ENCODE measurements around the gene NUAK2.
"Not testable (repeated sequence)": the region's sequence is repeated elsewhere in the genome, so short reads cannot be mapped to it uniquely, and the experiment has no call there.

The NUAK2 gene

GRCh38 chr1:205294175-205294917 lies 27.2 kb downstream of the NUAK2 start:
- DNase-seq = peak; percentile 22

- no peak for DNase-seq
Observed at GRCh38 chr1:205293350-205294074, 28.0 kb downstream of the NUAK2 start.

GRCh38 chr1:205291596-205291995 lies 29.9 kb downstream of the NUAK2 start:
- DNase-seq = no peak

GRCh38 chr1:205287767-205288559 lies 33.6 kb downstream of the NUAK2 start:
- no peak for DNase-seq

- DNase-seq = no peak
Observed at GRCh38 chr1:205287076-205287475, 34.5 kb downstream of the NUAK2 start.

- no peak for DNase-seq
Observed at GRCh38 chr1:205286335-205286950, 35.1 kb downstream of the NUAK2 start.

- DNase-seq = no peak
Observed at GRCh38 chr1:205285381-205286101, 36.0 kb downstream of the NUAK2 start.

- DNase-seq = peak; percentile 81
Observed at GRCh38 chr1:205284420-205285144, 37.0 kb downstream of the NUAK2 start.

GRCh38 chr1:205283270-205284147 lies 38.0 kb downstream of the NUAK2 start:
- DNase-seq = no peak

GRCh38 chr1:205280666-205281395 lies 40.7 kb downstream of the NUAK2 start:
- not testable (repeated sequence) for DNase-seq

- no peak for DNase-seq
Observed at GRCh38 chr1:205279986-205280385, 41.6 kb downstream of the NUAK2 start.

- no peak for DNase-seq
Observed at GRCh38 chr1:205276689-205277065, 44.9 kb downstream of the NUAK2 start.

GRCh38 chr1:205275916-205276688 lies 45.4 kb downstream of the NUAK2 start:
- DNase-seq = no peak

- DNase-seq = no peak
Observed at GRCh38 chr1:205275133-205275532, 46.4 kb downstream of the NUAK2 start.

GRCh38 chr1:205274041-205274691 lies 47.4 kb downstream of the NUAK2 start:
- no peak for DNase-seq

GRCh38 chr1:205273551-205273982 lies 48.0 kb downstream of the NUAK2 start:
- DNase-seq = no peak

GRCh38 chr1:205272536-205272935 lies 49.0 kb downstream of the NUAK2 start:
- DNase-seq = no peak

- no peak for DNase-seq
Observed at GRCh38 chr1:205271745-205272144, 49.8 kb downstream of the NUAK2 start.

GRCh38 chr1:205271277-205271676 lies 50.3 kb downstream of the NUAK2 start:
- no peak for DNase-seq

Measured in GOT3 (cell line).